NCI-H510A (cell line): ENCODE measurements around the gene REEP1.

Source experiments
- DNase-seq: peaks from one replicate; lab custom pipeline; 2025; lab: John Stamatoyannopoulos, UW

REEP1 gene, protein sequence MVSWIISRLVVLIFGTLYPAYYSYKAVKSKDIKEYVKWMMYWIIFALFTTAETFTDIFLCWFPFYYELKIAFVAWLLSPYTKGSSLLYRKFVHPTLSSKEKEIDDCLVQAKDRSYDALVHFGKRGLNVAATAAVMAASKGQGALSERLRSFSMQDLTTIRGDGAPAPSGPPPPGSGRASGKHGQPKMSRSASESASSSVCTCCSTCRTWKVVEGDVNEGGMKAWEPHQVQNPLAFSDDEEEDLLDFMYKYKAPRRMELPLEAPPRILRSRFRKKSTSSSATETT

GRCh38 chr2:86337244-86337835, at the start of gene REEP1:
TSS of gene REEP1 (minus strand) at chr2:86337626. CDS start at chr2:86337510, 116 bp downstream.
- DNase-seq: peak; percentile 3

DNA sequence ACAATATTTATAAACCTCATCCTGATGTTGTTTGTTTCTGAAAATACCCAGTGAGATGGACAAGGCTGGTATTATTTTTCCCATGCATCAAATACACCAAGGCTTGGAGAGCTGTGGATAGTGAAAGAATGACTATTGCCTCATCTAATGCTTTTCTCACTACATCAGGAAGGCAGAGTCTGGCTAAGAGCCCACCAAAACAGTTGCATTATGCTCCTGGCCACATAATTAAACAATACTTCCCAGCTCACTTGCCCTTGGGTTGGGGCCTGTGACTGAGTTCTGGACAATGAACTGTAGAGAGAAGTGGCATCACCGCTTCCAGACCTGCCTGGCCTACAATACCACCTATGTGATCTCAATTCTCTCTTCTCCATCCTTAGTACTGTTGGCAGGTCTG, 46.4 kb upstream of the REEP1 start:
- DNase-seq: no peak

DNA sequence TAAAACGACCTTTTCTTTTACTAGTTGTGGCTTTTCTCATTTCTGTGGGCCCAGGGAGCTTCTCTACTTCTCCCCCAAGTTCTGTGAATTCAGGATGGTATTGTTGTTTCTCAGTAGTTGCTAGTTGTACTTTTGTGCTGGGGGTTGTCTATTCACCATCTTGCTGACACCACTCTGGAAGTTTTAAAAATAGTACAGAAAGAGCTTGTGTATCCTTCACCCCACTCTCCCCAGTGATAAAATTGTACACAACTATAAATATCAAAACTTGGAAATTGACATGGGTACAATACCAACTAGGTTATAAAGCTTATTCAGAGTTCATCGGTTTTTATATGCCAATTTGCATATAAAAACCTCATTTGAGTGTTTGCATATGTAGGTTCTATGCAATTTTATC, 45.3 kb upstream of the REEP1 start:
- no peak for DNase-seq

DNA sequence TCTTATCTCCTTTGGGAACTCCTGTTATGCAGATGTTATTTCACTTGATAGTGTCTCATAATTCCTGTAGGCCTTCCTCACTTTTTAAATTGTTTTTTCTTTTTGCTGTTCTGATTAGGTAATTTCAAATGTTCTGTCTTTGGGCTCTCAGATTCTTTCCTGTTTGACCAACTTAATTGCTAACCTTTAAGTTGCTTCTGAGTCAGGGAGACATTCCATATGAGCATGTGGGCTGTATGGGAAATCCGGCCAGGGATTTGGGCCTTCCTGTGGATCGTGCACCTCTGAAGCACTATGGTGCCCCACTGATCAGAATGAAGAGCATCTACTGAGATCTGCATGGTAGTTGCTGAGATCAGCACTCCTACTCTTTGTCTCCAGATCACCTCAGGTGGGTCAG, 44.7 kb upstream of the REEP1 start:
- no peak for DNase-seq

GRCh38 chr2:86378469-86378868, 41.0 kb upstream of the REEP1 start:
- DNase-seq: no peak

DNA sequence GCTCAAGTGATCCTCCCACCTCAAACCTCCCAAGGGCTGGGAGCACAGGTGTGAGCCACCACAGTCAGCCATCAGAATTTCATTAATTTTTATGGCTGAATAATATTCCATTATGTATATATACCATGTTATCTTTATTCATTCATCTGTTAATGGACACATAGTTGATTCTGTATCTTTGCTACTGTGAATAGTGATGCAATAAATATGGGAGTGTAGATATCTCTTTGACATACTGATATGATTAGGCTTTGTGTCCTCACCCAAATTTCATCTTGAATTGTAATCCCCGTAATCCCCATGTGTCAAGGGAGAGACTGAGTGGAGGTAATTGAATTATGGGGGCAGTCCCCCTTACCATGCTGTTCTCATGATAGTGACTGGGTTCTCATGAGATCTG, 38.2 kb upstream of the REEP1 start:
- DNase-seq: no peak

- no peak for DNase-seq
These were observed 35.4 kb upstream of the REEP1 start for GRCh38 chr2:86372641-86373502.

DNA sequence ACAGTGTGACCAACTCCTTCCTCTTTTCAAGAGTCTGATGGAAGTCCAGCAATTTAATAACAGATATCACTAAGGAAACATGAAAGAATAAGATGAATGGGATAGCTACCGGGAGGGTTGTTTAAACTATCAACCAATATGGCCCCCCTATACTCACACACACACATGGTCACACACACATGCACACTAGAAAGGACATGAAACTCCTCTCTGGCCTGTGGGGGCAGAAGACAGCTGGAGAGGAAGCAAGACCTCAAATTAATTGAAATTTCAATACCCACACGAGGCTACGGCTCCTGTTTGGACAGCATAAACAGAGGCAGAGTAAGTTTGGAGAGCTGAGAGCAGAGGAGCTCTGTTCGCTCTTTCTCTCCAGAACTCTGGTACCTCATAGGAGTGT, 34.7 kb upstream of the REEP1 start:
- no peak for DNase-seq

DNA sequence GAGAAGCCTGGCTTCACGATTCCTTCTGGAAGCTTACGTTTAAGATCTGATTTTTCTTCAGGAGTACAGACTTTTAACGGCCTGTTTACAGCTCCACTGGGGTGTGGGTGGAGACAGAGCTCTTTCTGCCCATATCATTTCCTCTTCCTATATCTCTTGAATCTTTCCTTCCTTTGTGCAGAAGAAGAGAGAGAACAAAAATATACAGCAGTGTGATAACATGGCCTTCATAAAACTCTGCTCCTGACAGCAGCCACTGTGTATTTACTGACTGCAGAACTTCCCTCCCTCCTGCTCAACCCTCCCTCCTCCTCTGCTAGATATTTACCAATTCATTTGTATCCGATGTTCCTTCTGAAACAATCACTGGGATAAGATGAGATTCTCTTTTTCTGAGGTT, 34.1 kb upstream of the REEP1 start:
- DNase-seq: no peak

GRCh38 chr2:86370579-86370978, 33.2 kb upstream of the REEP1 start:
- DNase-seq: no peak

DNA sequence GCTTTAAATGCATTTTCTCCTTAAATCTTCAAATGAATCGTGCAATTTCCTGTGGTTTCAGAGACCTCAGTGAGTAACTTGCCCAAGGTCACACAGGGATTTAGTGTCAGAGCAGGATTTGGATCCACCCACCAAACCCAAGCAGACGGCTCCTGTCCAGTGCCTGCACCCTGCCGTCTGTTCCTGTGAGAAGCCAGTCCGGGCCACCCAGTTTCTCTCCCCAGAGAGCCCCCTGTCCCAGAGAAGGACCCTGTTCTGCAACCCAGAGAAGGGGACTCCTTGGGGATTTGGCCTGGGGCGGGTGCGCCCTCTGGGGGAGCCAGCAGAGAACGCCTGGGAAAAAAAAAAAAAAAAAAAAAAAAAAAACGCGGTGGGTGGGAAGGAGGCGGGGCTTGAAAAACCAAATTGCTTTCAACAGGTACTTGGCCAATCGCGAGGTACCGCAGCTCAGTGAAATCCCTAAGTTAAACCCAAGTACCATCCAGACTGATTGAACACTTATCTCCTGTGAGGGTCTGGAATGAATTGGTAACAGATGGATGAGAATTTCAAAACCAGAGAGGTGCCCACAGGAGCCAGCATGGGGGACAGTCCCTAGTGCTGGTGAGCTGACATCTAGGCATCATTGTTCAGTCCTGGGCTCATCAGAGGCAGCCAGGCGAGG, 30.9 kb upstream of the REEP1 start:
- no peak for DNase-seq

DNA sequence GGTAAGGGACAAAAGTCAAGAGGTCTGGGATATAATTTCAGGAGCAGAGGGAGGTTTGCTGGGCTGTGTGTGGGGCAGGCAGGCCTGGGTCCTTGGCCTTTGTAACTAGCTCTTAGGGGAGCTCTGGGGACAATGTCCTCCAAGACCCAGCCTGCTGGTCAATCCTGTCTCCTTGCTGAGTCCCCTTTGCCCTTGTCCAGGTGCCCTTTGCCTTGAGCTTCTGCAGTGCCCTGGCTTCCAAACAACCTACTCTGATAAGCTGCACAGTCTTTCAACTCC, 30.0 kb upstream of the REEP1 start:
- no peak for DNase-seq

DNA sequence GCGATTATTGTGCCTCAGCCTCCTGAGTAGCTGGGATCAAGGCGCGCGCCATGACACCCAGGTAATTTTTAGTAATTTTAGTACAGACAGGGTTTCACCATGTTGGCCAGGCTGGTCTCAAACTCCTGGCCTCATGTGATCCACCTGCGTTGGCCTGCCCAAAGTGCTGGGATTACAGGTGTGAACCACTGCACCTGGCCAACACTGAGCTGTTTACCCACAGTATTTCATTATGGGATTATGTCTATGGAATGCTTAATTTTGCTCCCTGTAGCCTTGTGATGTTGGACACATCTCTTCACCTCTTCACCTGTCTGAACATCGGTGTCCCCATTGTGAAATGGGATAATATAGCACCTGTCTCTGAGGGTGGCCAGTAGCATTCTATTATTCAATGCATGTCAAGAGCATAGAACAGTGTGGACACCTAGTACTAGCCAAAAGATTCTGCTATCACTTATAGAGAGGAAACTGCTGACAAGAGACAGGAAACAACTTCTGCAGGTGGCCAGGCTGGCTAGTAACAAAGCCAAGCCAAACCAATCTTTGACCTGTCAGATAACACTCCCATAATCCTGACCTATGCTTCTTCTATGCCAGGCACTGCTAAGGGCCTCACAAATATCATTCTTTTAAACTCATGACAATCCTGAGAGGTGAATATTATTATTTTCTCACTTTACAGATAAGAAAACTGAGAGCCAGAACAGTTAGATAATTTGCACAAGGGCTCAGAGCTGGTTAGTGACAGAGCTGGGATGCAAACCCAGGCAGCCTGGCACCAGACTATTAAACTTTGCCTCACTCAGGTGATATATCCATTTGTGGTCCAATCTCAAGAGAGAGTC, 29.4 kb upstream of the REEP1 start:
- no peak for DNase-seq

- no peak for DNase-seq
These were observed 27.5 kb upstream of the REEP1 start for GRCh38 chr2:86364894-86365293.

DNA sequence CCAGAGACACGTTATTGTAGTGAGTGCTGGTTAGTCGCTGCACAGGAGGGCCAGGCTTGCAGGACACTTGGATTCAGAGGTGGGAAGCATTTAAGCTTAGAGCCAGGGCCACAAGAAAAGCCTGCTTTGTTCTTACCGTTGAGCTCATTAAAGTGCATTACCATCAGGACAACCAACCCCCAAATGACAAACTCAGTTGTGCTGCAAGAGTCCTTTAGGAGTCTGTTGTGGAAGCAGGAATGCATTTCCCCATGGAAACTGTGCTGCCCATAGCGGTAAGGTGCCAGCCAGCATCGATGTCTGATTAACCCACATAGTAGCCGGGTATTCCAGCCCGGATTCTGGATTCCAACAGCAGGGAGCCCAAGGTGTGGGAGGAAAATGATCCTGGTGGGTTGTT, 23.4 kb upstream of the REEP1 start:
- DNase-seq: no peak

DNA sequence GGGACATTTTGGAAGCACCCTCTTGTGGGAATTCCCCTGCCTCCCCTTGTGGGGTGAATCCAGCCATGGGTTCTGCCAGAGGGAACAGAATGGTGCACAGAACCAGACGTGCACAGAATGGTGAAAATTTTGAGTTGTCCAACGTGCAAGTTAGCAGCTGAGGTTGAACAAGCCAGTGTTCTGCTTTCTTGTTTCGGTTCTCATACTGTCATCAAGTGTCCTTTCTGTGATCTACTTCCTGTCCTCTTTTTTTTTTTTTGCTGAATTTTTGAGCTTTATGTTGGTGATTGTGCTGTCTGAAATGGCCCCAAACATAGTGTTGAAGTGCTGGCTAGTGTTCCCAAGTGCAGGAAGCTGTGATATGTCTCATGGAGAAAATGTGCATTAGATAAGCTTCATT, 21.5 kb upstream of the REEP1 start:
- DNase-seq: no peak

DNA sequence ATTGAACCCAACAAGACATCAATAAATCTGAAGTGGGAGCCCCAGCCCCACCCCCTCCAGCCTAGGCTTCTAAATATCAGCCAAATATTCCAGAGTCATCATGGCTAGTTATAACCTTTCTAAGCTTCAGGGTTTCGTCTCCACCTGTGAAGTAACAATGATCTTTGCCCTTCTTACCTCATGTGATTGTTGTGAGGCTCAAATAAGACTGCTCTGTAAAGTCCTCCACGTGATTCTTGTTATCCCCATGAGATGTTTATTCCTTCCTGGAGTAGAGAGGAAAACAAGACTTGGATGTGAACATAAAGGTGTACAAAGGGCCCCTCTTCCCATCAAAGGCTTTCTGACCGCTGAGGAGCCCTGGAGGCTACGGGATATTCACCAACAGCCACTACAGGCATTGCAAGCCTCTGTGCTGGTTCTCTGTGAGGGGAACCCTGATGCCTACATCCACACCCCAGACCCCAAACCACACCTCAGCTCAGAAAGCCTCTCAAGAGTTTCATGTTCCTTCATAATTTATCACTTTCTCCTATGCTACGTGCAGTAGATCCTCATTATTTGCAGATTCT, 20.1 kb upstream of the REEP1 start:
- no peak for DNase-seq

DNA sequence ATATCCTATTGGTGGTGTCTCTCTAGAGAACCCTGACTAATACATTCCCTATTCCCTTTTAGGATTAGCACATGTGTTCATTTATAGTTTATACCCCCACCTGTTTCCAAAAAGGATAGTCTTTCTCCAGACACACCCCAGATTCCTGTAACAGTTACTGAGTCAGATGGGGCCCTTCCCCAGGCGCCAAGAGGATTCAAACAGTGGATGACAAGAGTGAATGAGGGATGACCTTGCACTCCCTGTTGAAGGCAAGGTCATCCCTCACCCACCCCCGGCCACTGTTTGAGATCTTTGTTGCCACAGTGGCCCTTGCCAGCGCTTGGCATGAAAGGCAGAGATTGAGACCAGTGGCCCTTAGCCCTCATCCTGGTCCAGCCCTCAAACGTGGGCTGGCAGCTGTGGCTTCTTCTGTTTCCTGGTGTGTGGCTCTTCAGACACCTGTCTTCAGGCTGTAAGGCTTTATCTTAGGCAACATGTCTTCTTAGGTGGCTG, 15.3 kb upstream of the REEP1 start:
- DNase-seq: no peak

GRCh38 chr2:86352137-86352726, 14.8 kb upstream of the REEP1 start:
- DNase-seq: no peak

- DNase-seq: no peak
These were observed 13.3 kb upstream of the REEP1 start for GRCh38 chr2:86350751-86351150.

DNA sequence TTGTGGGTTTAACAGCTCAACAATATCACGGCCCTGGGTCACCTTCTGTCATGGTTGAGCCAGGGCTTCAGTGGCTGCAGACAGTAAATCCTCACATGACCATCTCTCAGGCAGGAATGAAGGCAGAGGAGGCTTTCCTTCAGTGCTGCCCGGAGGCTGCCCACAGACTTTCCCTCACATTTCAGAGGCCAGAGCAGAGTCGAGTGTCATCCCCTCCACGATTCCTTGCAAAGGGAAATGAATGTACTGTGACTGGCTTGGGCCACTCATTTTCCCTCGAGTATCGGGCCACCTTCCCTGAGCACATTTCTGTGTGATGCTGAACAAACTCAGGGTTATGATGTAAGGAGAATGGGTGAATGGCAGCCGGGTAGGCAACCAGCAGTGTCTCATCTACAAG, 10.0 kb upstream of the REEP1 start:
- no peak for DNase-seq
